Body of pancreas (tissue), 4 donors: Measurements from ENCODE around the gene MID1.
"Not testable (repeated sequence)": the region's sequence is repeated elsewhere in the genome, so short reads cannot be mapped to it uniquely, and the experiment has no call there.

Experiments used
- CTCF ChIP-seq, 7 experiments: fragments of 450-650 bp in 4 of 7; fragments of 200-600 bp in 3 of 7; sonication (generic) in 3 of 7; IDR thresholded peaks; one replicate each; pipeline ENCODE4 v1.5.1; 2016 to 2019; ENCODE audit warnings: antibody characterized with exemption in 7 of 7
- POLR2A ChIP-seq, 3 donors: fragments of 450-650 bp; IDR thresholded peaks; one replicate each; pipeline ENCODE4 v1.6.1; 2016; ENCODE audit warnings: antibody characterized with exemption in 3 of 3, mild to moderate bottlenecking in 2 of 3

GRCh38 chrX:10584882-10585281 lies 35.5 kb downstream of the MID1 start:
- TF ChIP-seq CTCF, POLR2A (IDR thresholded peaks at IDR 0.05): not testable (repeated sequence)
